GM19023 (cell line): ENCODE data around the gene MYD88.
A peak's percentile ranks its signal among the peaks of the same experiment; 100 is the strongest.

Experiments
- ATAC-seq: cut with Tn5 transposase; IDR thresholded peaks from one replicate; pipeline ENCODE4 v1.9.1; 2021; ENCODE audit warnings: mild to moderate bottlenecking, moderate library complexity; ENCODE audit not compliant: unreplicated experiment

MYD88 gene

DNA sequence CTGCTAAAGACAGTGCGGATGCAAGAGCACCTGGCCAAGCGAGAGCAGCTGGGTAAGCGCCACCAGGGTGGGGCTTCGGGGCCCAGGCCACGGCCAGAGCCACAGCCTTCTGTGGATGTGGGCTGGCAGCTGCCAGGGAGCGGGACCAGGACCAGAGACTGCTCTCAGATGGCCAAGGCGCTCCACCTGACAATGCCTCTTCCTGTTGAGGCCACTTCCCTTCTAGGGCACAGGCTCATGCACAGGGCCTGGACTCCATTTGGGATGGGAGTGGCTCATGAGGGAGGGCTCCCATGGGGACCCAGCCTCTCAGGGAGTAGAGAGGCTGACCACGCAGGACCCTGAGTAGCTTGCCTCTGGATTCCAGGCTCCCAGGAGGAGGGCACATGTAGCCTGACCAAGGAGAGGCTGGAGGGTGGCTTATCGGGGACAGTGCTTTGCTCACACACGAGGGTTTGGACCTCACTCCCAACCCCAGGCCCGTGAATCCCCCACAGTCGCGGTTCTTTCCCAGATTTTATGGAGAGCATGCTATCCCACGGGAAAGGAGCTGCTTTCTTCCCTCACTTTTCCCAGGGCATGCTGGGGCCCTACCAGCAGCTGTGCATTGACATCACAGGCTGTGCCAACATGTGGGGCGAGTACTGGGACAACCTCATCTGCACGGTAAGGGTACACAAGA is 26.6 kb upstream of the MYD88 start:
- no peak for ATAC-seq

DNA sequence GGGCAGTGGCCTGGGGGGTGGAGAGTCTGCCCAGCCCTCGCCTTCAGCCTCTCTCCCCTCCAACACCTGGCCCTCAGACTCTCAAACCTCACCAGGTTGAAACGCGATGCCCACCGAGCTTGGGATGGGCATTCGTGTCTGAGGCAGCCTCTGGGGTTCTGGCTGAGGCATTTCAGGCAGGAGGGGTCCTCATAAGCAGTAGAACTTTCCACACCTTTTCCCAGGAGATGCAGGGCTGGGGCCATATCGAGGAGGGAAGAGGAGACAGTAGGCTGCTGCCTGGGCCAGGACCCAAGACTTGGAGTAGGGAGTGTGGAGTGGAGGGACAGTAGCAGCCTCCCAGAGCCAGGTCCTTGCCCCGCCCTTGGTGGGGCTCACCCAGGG is 26.1 kb upstream of the MYD88 start:
- ATAC-seq, result no peak

DNA sequence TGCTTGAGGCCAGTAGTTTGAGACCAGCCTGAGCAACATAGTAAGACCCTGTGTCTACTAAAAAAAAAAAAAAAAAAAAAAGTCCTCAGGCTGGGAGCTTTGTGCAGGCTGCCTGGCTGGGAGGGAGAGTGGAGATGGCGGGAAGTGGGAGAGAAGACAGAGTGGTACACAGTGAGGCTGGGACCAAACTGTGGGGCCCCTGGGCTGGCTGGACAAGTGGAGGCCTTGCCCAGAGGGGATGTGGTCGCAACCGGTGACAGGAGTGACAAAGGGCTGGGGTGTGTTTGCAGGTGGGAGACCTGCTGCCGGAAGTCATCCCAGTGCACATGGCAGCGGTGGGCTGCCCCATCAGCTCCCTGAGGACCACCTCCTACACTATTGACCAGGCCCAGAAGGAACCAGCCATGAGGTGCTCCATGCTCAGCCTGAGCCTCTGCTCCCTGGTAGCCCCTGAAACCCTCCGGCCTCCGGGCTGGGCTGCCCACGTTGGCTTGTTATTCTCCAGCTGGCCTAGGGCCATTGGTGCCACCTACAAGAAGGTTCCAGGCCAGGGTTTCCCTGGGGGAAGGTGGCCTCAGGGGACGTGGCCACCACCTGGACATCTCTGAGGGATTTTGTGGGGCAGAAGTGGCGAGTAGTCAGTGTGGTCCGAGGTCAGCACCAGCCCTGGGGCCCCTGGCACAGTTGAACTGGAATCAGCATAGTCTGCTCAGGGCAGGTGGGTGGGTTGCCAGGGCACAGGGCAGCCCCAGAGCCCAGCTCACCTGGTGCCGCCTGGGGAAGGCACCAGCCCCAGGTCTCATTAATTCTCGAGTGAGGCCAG is 24.2 kb upstream of the MYD88 start:
- no peak for ATAC-seq

DNA sequence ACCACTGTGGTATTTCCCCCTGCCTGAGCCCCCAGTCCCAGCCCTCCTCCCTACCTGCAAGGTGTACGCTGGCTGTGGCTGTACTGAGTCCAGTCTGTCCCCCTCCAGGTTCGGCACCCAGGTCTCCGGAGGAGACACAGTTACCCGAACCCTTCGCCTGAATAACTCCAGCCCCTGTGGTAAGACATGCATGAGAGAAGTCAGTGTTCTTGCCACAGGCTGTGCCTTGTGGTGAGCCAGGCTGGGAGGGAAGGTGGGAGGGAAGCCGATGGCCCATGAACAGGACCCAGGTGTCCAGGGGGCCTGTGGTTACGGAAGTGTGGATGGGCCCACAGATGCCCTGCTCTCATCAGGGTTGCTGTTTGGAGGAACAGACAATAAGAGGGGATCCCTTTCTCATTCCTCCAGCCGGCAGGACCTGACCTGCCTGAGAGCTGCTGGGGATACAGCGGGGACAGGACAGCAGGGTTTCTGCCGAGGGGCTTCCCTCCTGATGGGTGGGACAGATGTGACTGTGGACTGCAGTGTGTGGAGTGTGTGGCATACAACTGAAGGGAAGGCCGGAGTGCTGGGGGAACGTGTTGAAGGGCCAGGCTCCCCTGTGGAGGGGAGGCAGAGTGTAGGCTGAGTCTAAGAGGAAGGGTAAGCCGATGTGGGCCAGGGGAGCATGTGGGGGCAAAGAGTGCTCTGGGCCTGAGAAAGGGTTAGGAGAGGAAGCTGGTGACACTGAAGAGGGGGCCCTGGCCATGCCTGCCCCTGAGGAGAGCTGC is 23.4 kb upstream of the MYD88 start:
- no peak for ATAC-seq

DNA sequence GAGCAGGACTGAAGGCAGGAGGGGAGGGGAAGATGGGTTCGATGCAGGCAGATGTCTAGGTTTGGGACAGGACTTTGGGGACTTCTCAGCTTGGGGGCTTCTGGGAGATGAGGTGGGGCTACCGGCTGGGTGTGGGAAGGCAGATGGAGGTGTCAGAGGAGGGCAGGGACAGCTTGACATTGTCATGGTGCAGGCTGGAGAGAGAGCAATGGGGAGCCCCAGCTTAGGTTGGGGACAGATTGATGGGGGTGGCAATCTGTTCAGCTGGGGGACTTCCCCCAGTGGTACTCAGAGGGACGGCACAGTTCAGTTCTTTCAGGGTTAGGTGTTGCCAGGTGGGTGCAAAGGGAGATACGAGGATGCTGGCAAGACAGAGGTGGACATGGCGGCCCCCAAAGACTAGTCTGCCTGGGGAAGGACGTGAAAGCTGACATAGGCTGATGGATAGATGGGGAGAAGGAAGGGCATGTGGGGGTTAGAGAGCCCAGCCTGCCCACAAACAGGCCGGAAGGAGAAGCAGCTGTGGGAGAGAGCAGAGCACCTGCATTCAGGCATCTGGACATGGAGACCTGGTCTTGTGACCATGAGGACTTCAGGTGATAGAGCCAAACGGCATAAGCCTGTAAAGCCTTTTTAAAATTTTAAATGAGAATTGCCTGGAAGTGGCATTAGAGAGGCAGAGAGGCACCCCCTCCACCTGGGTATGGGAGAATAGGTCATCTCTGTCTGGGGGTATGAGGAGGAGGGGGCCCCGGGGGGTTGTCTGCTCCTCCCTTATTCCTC is 22.6 kb upstream of the MYD88 start:
- no peak for ATAC-seq

DNA sequence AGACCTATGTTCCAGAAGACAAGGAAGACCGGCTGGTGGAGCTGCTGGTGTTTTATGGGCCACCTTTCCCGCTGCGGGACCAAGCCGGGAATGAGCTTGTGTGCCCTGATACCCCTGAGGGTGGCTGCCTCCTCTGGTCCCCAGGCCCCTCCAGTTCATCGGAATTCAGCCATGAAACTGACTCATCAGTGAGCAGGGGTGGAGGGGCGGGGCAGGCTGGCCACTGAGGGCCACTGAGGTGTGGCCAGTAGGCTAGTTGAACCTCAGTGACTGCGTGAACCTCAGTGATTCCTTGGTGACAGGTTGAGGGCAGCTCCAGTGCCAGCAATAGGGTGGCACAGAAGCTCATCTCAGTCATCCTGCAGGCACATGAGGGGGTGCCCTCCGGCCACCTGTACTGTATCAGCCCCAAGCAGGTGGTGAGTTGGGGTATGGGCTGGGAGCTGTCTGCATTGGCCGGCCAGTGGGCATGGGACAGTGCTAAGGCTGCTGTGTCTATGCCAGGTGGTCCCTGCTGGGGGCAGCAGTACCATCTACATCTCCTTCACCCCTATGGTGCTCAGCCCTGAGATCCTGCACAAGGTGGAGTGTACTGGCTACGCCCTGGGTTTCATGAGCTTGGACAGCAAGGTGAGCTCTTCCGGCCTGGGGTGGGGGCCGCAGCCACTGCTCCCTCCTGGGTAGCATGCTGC is 21.8 kb upstream of the MYD88 start:
- ATAC-seq, result no peak

DNA sequence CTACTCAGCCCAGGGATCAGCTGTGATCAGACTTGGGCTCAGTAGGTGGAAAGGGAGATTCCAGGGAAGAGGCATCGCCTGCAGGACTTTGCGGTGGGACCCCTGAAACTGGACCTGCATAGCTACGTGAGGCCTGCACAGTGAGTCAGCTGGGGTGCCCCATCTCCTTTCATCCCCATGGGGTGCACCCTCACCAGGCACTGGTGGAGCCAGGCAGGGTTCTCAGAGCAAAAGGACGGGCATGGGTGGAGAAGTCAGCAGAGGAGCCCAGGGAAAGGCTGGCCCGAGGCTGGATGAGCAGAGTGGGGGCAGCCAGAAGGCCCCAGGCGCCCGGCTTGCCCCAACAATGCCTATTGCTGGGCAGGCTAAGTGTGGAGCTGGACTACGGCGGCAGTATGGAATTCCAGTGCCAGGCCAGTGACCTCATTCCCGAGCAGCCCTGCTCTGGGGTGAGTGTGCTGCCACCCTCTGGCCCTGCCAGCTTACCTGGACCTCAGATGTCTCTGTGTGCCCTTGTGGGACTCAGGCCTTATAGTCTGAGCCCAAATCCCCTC is 21.2 kb upstream of the MYD88 start:
- ATAC-seq, result no peak

DNA sequence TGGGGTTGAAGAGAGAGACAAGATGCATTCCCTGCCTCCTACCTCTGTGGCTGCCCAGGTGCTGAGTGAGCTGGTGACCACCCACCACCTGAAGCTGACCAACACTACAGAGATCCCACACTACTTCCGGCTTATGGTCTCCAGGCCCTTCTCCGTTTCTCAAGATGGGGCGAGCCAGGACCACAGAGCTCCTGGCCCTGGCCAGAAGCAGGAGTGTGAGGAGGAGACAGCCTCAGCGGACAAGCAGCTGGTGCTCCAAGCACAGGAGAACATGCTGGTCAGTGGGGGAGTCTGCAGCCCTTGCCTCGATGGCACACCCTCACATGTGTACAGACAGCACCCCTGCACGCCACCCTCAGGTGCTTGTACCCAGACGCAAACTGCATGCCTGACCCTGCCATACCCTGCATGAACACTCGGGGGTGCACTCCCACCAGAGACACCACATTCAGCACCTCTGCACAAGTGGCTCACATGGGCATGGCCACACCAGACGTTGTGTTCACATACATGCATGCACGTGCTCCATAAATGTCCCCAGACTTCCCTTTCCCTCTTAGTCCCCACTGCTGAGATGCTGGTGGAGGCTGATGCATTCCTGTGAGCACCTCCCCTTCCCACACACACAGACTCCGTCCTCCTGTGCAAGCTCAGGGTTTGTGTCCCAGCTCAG is 20.6 kb upstream of the MYD88 start:
- peak; percentile 69 for ATAC-seq

DNA sequence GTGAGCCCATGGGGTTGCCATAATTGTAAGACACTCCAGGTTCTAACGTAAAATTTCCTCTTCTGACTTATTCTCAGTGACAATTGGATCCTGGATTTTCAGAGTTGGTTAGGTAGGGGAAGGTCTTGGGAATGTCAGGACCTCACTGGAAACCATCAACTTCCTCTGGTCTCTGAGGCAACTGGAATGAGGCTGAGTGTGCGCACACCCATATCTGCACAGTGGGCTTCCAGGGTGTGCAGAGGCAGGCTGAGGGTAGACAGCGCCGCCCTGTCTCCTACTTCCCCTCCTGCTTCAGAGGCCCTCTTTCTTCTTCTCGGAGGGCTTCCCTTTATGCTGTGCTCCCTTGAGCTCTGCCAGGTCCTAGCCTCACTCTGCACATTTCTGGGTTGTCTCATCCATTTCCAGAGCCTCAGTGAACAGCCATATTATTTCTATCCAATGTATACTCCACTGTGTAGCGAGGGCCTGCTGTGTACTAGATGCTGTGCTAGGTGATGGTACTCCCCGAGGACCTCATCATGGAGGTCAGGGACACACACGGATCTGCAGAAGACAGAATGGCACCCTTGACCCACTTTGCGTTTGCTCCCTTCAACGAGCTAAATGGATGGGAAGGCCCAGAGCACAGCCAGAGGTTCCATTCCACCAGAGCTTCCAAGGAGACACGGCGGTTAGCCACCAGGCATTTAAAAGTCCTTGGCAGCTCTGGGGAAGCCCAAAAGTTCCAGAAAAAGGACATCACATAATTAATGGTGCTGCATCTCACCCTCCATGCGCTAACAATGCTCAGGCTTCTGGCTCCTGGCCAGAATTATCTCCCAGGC is 19.8 kb upstream of the MYD88 start:
- no peak for ATAC-seq

DNA sequence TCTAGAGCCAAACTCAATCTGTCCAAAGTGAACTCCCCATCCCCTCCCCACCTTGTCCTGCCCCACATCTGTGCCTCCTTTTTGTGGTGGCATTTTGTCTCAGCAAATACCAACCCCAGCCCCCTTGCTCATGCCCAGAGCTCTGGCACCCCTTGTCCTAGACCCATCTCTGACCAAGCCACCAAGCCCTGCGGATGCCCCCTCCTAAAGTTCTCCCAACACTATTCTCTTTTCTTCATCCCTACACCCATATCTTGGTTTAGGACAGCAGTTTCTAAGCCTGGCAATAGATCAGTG is 19.3 kb upstream of the MYD88 start:
- ATAC-seq, result no peak

DNA sequence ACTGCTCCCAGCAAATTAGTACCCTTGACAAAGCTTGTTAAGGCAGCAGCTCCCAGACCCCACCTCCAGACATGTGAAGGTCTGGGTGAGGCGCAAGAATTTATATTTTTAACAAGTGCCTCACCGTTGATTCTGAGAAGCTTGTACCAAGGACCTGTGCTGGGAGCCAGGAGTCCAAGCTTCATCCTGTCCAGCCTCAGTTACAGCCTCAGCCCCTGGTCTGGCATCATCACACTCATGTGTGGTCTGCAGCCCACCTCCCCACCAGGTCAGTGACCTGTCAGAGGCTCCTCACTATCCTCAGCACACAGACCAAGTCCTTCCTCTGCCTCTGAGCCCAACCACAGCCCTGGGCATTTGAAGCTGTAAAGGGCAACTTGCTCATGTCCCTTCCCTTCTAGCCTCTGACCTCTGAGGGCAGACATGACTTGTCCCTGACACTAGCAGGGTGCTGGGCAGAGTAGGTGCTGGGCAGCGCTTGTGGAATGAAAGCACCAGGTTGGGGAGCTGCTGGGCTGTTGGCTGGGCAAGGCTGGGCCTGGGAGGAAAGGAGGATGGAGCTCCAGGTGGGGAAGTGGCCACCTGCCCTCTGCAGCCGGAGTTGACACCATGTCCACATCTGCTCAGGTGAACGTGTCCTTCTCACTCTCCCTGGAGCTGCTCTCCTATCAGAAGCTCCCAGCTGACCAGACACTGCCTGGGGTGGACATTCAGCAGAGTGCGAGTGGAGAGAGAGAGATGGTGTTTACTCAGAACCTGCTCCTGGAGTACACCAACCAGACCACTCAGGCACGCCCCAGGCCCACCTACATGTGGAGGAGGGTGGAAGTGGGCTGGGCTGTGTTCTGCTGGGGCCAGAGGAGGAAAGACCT is 18.4 kb upstream of the MYD88 start:
- no peak for ATAC-seq

DNA sequence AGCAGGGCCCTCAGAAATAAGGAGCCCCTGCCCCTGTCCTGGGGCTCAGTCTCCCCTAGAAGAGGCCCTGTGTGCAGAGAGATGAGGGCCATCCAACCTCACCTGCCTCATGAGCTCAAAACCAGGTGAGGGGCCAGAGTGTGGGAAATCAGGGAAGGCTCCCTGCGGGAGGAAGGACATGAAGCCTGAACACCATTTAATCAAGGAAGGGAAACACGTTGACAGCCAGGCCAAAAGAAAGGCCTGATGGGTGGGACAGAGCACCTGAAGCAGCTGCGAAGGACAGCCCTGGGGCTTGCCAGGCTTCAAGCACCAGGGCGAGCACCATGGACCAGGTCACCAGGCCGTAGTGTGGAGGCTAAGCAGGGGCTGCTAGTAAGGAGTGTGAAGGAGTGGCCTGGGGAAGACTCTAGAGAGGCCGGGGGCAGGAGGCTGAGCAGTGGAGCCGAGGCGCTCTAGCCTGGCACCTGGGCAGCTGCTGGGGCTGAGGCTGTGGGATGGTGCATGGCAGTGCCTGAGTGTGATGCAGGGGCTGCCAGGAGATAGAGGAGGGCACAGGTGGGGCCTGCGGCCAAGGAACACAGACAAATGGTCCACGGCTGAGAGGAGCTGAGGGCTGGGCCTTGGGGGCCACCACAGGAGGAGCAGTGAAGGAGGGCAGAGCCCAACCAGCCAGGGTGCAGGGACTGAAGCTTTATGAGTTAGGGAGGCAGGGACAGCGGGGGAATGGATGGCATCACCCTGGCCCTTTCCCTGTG is 17.6 kb upstream of the MYD88 start:
- no peak for ATAC-seq

DNA sequence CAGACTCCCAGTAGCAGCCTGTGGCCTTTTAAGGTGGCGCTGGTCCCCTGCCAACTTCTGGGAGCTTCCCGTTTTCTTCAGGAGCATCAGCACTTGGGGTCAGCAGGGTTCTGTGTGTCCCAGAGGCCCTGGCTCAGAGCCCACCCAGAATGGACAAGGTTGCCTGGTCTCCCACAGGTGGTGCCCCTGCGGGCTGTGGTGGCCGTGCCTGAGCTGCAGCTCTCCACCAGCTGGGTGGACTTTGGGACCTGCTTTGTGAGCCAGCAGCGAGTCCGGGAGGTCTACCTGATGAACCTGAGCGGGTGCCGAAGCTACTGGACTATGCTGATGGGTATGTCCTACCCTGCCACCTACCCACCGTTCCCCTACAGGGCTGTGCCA is 17.0 kb upstream of the MYD88 start:
- no peak for ATAC-seq

DNA sequence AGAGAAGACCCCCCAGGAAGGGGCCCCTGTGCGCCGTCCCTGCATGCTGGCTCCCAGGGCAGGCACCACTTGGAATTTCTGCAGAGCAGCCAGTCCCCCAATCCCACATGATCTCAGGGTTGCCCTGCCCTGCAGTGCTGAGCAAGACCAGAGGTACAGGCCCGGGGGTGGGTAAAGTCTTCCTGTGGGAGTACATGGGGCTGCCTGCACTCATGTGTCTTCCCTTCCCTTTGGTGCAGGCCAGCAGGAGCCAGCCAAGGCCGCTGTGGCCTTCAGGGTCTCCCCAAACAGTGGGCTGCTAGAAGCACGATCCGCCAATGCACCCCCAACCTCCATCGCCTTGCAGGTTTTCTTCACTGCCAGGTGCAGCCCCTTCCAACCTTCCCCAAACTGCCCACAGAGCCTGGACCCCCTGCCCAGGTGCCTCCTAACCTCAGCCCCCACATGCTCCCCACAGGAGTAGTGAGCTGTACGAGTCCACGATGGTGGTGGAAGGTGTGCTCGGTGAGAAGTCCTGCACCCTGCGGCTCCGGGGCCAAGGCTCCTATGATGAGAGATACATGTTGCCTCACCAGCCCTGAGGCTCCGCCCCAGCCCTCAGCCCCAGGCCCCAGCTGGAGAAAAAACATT is 16.5 kb upstream of the MYD88 start:
- no peak for ATAC-seq

DNA sequence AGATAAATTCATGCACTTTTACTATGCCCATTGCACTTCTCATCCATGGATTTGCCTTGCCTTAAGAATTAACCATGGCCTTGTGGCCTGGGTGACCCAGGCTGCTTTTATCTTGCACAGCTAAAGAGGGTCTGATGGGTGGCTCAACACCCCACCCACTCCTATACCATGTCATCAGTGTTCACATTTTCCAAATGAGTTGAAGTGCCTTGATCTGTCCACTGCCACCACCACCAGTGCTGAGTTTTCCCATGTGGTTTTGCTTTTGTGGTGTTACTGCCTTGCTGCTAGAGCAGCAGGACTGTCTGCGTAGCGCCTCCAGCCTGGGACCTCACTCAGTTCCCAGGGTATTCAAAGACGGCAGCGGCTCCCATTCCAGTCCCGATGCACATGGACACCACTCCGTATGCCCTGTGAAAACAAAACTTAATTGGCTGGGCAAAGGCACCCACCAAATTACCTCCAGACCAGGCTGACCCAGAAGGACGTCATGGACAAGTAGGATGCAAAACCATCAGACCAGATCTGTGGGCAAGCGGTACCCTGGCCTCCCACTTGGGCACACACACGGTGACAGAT is 15.7 kb upstream of the MYD88 start:
- ATAC-seq, result no peak

DNA sequence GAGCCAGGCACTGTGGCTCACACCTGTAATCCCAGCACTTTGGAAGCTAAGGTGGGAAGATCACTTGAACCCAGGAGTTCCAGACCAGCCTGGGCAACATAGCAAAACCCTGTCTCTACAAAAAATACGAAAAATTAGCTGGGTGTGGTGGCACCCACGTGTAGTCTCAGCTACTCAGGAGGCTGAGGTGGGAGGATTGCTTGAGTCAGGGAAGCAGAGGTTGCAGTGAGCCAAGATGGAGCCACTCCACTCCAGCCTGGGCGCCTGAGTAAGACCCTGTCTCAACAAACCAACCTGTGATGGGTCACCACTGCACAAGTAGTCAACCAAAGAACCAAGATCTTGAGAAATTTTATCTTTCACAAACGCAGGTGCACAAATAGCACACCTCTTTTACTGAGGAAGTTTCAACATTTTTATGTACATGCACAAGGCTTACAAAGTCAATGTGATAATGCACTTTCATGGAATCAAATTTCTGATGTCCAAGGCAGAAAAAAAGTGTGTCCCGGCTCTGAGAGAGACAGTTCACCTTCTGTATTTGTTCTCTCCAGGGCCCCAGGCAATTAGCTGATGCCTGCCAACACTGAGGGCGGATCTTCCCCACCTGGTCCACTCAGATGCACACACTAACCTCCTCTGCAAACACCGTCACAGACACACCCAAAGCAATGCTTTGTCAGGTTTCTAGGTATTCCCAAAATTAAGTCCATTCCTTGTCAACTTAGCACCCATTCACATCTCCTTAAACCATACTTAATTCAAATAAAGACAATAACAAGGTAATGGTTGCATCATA is 13.9 kb upstream of the MYD88 start:
- no peak for ATAC-seq
